ENCODE data around the gene EFCAB6.

The EFCAB6 gene

GRCh38 chr22:43831561-43832392, 19.7 kb upstream of the EFCAB6 start:
- DNase-seq (ENCODE audit: low read depth): no peak

DNA sequence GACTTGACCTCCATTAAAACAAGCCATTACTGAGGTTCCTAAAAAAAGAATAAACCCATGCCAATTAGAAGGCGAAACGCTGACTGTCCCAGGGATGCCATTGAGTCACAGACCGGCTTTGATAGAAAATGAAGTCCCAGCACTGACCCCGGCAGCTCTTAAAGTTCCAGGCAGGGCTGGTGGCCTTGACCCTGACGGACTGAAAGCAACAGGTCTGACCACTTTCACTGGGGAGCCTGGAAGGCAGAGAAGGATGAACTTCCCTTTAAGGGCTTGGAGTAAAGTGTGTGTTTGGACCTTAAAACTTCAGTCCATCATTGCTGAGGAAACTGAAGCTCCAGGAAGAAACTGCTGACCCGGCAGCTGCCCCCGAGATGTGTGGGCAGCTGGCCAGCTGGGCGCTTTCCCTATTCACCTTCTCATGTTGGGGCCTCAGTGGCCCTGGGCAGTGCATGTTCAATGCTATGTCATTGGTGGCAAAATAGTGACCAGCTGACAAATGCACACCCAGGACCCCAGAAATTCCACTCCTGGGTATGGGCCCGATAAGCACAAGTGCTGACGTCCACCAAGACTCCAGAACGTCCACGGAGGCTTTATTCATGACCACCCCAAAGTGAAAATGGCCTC, 18.9 kb upstream of the EFCAB6 start:
- DNase-seq (ENCODE audit: low read depth): no peak

GRCh38 chr22:43829904-43830851, 18.1 kb upstream of the EFCAB6 start:
- DNase-seq (ENCODE audit: low read depth): no peak

- no peak for DNase-seq (ENCODE audit: low read depth)
Measured at GRCh38 chr22:43828998-43829782, 17.1 kb upstream of the EFCAB6 start.

GRCh38 chr22:43828725-43828997, 16.6 kb upstream of the EFCAB6 start:
- no peak for DNase-seq (ENCODE audit: low read depth)

DNA sequence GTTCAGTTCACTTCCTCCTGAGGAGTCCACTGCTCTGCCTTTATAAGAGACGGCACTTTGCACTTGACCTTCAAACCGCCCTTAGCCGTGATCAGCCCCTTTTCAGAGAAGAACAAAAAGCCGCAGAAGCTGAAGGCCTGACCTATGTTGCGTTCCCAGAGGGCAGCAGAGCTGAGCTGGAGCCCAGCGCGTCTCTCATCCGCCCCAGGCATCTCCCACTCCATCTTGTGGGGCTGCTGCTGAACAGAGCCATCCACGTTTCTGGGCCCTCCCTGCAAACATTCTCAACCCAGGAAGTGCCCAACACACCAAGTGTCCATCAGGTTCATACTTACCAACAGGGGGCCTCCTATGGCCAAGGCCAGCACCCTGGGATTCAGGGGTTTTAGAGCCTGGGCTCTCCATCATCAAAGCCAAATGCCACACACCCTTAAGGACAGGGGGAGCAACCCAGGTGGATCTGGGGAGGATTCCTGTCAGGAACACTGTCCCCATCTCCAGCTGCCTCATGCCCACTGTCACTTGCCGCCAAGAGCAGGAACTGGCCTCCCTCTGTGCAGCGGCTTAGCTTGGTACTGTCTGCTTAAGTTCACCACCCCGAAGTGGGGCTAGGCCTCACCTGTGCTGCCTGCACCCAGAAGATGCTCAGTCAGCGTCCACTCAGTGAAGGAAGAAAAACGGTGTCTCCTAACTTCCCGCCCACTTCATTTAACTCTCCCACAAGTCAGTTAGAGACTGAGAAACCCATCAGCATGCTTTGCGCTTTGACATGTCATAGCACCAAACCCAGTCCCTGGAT, 16.0 kb upstream of the EFCAB6 start:
- DNase-seq (ENCODE audit: low read depth): no peak

GRCh38 chr22:43827003-43827735, 15.1 kb upstream of the EFCAB6 start:
- DNase-seq (ENCODE audit: low read depth): no peak

- DNase-seq (ENCODE audit: low read depth): no peak
Measured at GRCh38 chr22:43826142-43827002, 14.3 kb upstream of the EFCAB6 start.

- no peak for DNase-seq (ENCODE audit: low read depth)
Measured at GRCh38 chr22:43825651-43826050, 13.5 kb upstream of the EFCAB6 start.

GRCh38 chr22:43824724-43825420, 12.8 kb upstream of the EFCAB6 start:
- no peak for DNase-seq (ENCODE audit: low read depth)

DNA sequence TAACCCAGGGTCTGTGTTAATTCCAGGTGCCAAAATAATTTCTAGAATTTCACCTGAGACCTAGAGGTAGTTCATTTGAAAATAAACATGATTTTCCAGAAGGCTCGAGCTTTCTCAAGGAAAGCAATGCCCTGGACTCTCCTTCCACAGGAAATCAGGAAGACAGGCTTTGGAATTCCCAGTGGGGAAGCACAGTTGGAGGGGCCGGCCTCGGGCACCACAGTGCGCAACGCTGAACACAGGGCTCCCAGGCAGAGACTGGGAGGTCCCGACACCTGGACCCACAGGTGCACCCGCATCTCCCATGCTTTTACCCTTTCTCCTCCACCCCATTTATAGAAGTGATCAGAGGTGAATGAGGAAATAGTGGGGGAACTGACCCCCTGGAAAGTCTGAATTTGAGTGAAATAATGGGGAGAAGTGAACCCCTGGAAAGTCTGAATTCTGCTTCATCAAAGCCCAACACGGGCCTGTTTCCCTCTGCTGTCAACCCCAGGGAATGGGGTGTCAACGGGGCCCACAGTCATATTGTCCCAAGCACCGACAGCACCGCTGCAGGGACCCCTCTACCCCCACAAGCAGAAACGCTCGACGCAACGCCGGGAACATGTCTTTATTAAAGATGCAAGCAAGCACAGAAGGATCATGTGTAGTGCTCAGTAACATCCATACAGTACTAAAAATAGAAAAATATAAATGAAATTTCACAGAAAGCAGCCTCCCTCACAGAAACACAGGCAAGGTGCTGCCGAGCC, 12.0 kb upstream of the EFCAB6 start:
- no peak for DNase-seq (ENCODE audit: low read depth)

- DNase-seq (ENCODE audit: low read depth): no peak
Measured at GRCh38 chr22:43823353-43823908, 11.3 kb upstream of the EFCAB6 start.

GRCh38 chr22:43821606-43822425, 9.7 kb upstream of the EFCAB6 start:
- no peak for DNase-seq (ENCODE audit: low read depth)

DNA sequence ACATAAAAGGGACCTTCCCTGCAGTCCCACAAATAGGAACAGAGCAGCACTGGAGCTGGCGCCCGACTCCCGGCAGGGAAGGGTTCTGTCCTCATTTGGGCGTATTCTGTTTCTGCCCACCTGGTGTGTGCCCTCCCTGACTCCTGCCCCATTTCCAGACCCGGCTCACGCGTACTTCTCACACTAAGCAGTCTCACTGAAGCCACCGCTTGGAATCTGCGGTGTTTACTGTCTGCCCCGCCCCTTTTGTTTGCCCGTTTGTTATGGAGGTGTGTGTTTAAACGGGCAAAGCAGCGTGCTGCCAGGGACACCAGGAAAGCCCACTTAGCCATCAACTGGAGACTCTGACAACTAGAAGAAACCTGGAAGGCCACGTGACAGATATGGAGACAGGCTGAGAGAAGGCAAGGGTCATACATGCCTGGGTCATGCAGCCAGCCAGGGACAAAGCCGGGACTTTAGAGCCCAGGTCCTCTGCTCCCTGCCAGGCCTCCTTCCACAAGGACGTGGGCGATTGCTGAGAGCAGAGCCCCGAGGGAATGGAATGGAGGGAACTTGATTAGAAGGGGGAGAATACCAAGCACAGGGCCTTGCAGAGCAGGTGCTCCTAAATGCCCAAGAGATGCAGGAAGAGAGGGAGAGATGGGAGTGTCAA, 8.7 kb upstream of the EFCAB6 start:
- DNase-seq (ENCODE audit: low read depth): no peak

GRCh38 chr22:43819931-43820640, 8.0 kb upstream of the EFCAB6 start:
- no peak for DNase-seq (ENCODE audit: low read depth)

Measured in T follicular helper cell (primary cell).